ENCODE data around the gene BTBD7.

- no peak for TF ChIP-seq EZH2phosphoT487 (IDR thresholded peaks at IDR 0.05; ENCODE audit: low read length)
- TF ChIP-seq CTCF (IDR thresholded peaks at IDR 0.05; ENCODE audit: low read length) = no peak
- TF ChIP-seq EZH2 (optimal IDR thresholded peaks at IDR 0.05; ENCODE audit: low read depth, low read length) = no peak
These were observed 133.8 kb downstream of the BTBD7 start for GRCh38 chr14:93199031-93199430.

Data from MM.1S (cell line).